GM12892 (cell line): ENCODE measurements around the gene MYH9.

Experiments
- POLR2A ChIP-seq: IDR thresholded peaks from 2 replicates; pipeline ENCODE4 v1.6.1; 2011; ENCODE audit warnings: low read depth, low read length, control low read depth
- TAF1 ChIP-seq: IDR thresholded peaks from 2 replicates; pipeline ENCODE4 v1.6.1; 2011; ENCODE audit warnings: low read depth, mild to moderate bottlenecking, control low read depth, low read length, borderline replicate concordance

DNA sequence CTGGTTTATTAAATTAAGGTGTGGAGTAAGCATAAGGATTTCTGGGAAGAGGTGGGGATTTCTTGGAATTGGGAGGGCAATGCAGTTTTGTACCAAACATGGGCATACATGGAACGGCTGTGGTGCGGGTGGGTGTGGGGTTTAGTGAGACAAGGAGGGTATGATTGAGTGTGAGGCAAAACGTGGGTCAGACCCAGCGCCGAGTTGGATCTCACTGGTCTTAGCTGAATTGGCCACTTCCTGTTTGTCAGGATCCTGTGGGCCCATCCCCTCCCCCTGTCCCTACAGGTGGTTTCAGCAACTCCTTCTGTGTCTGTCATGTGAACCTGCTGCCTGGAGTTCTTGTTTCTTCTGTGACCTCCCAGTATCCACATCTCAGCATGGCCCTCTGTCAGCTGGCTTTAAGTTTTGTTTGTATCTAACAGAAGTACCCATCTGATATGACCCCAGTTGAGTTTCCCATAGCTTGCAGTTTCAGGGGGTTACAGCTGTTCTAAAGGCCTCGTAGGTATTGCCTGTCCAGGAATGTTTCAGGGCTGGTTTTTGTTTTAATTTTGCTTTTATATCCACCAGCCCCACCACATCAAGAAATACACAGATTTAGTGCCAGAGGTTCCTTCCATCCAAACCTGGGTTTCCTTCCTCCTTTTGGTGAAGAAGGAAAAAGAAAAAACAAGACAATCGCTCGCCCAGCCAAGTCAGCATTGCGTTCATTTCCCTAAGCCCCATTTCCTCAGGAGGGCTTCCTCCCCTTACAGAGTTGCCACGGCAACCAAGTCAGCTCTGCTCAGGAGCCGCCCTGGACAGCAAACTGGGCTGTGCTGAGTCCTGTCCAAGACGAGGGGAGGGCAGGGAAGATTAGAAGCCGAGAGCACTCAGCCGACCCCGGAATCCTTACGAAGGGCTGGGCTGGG, 128.8 kb downstream of the MYH9 start:
- no peak for TF ChIP-seq POLR2A
- TF ChIP-seq TAF1 = no peak
